Endothelial cell of umbilical vein (primary cell): Measurements from ENCODE around the gene SORCS2.

Experiments used
- POLR2A ChIP-seq: IDR thresholded peaks from 2 replicates; pipeline ENCODE4 v1.6.1; 2012; ENCODE audit warnings: low read depth, mild to moderate bottlenecking, control low read depth, low read length
- TF ChIP-seq, protein P1 (sequence below), 2 donors: IDR thresholded peaks; 1 replicate in 1 of 2; 2 replicates in 1 of 2; pipeline ENCODE4 v1.5.1; 2011; ENCODE audit warnings: low read length in 2 of 2, mild to moderate bottlenecking in 2 of 2, moderate library complexity in 2 of 2, control low read depth in 1 of 2, inconsistent platforms in 1 of 2, low read depth in 1 of 2; ENCODE audit not compliant: insufficient read depth in 1 of 2; ENCODE audit errors: extremely low read depth in 1 of 2

DNA sequence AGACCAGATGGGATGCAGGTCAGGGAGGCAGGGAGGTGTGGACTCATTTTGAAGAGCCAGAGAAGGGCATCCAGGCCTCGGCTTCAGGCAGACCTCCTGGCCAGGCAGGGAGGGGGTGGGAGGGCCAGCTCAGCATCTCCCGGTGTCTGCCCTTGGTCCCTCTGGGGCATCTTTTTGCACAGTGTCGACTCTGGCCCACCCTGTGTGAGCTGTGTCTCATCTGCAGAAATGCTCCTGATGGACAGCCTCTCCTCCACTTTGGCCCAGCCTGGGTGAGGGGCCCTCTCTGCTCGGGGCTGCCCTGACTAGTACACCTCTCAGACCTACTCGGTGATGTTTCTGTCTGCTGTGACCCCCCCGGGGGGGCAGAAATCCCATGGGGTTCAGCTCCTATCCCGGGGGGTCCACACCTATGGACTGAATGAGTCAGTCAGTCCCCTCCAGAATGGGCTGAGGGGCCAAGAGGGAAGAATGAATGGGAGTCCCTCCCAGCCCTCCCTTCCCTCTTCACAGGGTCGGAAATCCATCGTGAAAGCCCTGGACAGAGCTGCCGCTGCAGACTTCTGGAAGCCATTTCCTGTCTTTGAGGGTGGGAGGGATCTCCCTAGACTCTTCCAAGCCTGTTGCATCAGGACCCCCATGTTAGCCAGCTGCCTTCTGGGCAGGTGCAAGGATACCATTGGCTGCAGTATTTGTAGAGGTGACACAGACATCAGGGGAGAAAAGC lies 439.1 kb downstream of the SORCS2 start:
- TF ChIP-seq, protein P1, sequence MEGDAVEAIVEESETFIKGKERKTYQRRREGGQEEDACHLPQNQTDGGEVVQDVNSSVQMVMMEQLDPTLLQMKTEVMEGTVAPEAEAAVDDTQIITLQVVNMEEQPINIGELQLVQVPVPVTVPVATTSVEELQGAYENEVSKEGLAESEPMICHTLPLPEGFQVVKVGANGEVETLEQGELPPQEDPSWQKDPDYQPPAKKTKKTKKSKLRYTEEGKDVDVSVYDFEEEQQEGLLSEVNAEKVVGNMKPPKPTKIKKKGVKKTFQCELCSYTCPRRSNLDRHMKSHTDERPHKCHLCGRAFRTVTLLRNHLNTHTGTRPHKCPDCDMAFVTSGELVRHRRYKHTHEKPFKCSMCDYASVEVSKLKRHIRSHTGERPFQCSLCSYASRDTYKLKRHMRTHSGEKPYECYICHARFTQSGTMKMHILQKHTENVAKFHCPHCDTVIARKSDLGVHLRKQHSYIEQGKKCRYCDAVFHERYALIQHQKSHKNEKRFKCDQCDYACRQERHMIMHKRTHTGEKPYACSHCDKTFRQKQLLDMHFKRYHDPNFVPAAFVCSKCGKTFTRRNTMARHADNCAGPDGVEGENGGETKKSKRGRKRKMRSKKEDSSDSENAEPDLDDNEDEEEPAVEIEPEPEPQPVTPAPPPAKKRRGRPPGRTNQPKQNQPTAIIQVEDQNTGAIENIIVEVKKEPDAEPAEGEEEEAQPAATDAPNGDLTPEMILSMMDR (IDR thresholded peaks at IDR 0.05; ENCODE audit: extremely low read depth in 1 of 2, insufficient read depth in 1 of 2, low read depth in 1 of 2, low read length in 2 of 2), result no peak
- TF ChIP-seq POLR2A, result no peak
